Natural killer cell (primary cell): ENCODE measurements around the gene ZDHHC9. TPM values are rescaled to one million over a fixed set of nuclear protein-coding genes. Genes with fewer than 3 reads are reported as not detected.

Source experiments
- ATAC-seq, 3 donors: fragments of 150-1000 bp in 2 of 3; fragments of 200-7000 bp in 1 of 3; cut with Tn5 transposase; 1 replicate in 1 of 3; 2 replicates in 2 of 3; pipeline ENCODE4 v1.10.0; 2021; ENCODE audit warnings: mild to moderate bottlenecking in 2 of 3, moderate library complexity in 2 of 3
- DNase-seq, 2 donors: peaks; one replicate each; pipeline versions ENCODE4 v3.0.0 to v3.0.0-alpha.2; 2013 to 2021; ENCODE audit warnings: mixed read lengths in 1 of 2
- H3K27ac ChIP-seq: one replicate; pipeline ENCODE4 v1.5.1; 2013; ENCODE audit warnings: mild to moderate bottlenecking, low read length
- H3K27me3 ChIP-seq: one replicate; pipeline ENCODE4 v1.6.1; 2013; ENCODE audit warnings: low read length; ENCODE audit not compliant: control insufficient read depth, insufficient read depth
- H3K36me3 ChIP-seq: one replicate; pipeline ENCODE4 v1.6.1; 2013; ENCODE audit warnings: low read length; ENCODE audit not compliant: control insufficient read depth, insufficient read depth
- H3K4me1 ChIP-seq: one replicate; pipeline ENCODE4 v1.6.1; 2013; ENCODE audit warnings: low read length; ENCODE audit not compliant: control insufficient read depth, insufficient read depth
- H3K4me3 ChIP-seq: one replicate; pipeline ENCODE4 v1.5.1; 2013; ENCODE audit warnings: low read length
- H3K9me3 ChIP-seq: one replicate; pipeline ENCODE4 v1.6.1; 2013; ENCODE audit warnings: low read length; ENCODE audit not compliant: control insufficient read depth, insufficient read depth
- H3K27ac Mint-ChIP-seq, 2 donors: one replicate each; pipeline ENCODE4 v1.8.0; 2022; ENCODE audit warnings: mild to moderate bottlenecking in 2 of 2, mixed read lengths in 2 of 2, moderate library complexity in 1 of 2
- H3K27me3 Mint-ChIP-seq, 2 donors: one replicate each; pipeline ENCODE4 v1.8.0; 2022; ENCODE audit warnings: low read depth in 2 of 2, mixed read lengths in 2 of 2
- H3K36me3 Mint-ChIP-seq: one replicate; pipeline ENCODE4 v1.8.0; 2022; ENCODE audit warnings: mixed read lengths
- H3K4me1 Mint-ChIP-seq, 2 donors: one replicate each; pipeline ENCODE4 v1.8.0; 2022; ENCODE audit warnings: mixed read lengths in 2 of 2
- H3K4me3 Mint-ChIP-seq: one replicate; pipeline ENCODE4 v1.8.0; 2022; ENCODE audit warnings: mild to moderate bottlenecking, moderate library complexity, mixed read lengths
- H3K9me3 Mint-ChIP-seq, 2 donors: one replicate each; pipeline ENCODE4 v1.8.0; 2022; ENCODE audit warnings: mixed read lengths in 2 of 2
- WGBS: methylation state at CpG from one replicate; pipeline ENCODE4 v1.1.7; 2013; ENCODE audit warnings: missing lambda C conversion rate; ENCODE audit not compliant: insufficient coverage; 5-methylcytosine and 5-hydroxymethylcytosine counted together
- intact Hi-C: fragments of 100-400 bp; cut with micrococcal nuclease; formaldehyde crosslinking; loops from one replicate; pipeline ENCODE4 v1.14.2; 2022
- total RNA-seq, 4 donors: library from RNA; stranded (reverse); fragments of 120-200 nt in 1 of 4; gene quantifications; one replicate each; pipeline versions ENCODE4 v1.2.3 to v1.2.4, GENCODE V29; 2013 to 2022
- TF ChIP-seq, protein P1 (sequence below): fragments of 200-600 bp; IDR thresholded peaks from one replicate; pipeline ENCODE4 v1.8.0; 2022; ENCODE audit warnings: antibody characterized with exemption

The ZDHHC9 gene
- total RNA-seq, 3 donors from 2014 or later (not counting 1 experiment from before 2014, with no cell fraction given): 1.0 to 3.0 (median 2.1) TPM

DNA sequence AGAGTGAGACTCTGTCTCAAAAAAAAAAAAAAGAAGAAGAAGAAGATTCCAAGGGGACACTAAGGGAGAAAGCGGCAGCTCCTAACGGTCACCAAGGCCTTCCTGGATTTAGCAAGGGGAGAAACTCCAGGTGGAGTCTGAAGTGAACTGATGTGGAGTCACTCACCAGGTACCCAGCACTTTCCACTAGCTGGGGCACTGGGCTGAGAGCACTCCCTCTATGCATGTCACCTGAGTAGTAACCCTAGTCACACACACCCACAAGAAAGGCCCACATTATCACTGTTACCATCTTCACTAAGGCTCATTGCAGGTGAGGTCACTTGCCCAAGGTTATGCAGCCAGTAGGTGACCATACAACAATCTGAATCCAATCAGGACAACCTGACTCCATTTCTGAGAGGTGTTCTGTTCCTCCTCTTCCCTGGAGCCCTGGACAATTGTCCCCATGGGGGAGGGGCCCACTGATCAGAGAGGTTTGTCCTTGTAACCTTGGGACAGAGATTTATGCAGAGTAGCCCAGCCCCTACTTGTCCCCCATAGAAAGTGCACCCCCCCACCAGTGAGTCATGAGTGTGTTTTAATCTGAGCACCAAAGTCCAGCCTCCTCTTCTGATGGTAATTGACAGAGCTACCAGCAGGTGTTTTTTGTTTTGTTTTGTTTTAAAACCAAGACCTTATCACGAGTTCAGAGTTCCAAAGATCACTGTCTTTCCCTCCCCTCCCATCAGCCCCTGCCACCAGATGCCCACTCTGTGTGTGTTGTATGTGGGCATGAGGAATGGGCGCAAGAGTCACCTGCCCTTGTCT lies 69.8 kb downstream of the ZDHHC9 start:
- H3K9me3 ChIP-seq: no peaks in the 10 kb centered on the region
- no peaks in the 10 kb centered on the region for H3K9me3 Mint-ChIP-seq
- H3K27ac ChIP-seq: peak overlapping the region; percentile 95
- H3K27me3 ChIP-seq: no peaks in the 10 kb centered on the region
- WGBS: 95% methylated on average over 3 of the region's 4 CpGs
- ATAC-seq (peak in 1 of 3 donors; percentile 35), DNase-seq (peak in 1 of 2 donors; percentile 48)
- no peaks in the 10 kb centered on the region for H3K36me3 Mint-ChIP-seq
- no peaks in the 10 kb centered on the region for H3K27me3 Mint-ChIP-seq
- TF ChIP-seq, protein P1, sequence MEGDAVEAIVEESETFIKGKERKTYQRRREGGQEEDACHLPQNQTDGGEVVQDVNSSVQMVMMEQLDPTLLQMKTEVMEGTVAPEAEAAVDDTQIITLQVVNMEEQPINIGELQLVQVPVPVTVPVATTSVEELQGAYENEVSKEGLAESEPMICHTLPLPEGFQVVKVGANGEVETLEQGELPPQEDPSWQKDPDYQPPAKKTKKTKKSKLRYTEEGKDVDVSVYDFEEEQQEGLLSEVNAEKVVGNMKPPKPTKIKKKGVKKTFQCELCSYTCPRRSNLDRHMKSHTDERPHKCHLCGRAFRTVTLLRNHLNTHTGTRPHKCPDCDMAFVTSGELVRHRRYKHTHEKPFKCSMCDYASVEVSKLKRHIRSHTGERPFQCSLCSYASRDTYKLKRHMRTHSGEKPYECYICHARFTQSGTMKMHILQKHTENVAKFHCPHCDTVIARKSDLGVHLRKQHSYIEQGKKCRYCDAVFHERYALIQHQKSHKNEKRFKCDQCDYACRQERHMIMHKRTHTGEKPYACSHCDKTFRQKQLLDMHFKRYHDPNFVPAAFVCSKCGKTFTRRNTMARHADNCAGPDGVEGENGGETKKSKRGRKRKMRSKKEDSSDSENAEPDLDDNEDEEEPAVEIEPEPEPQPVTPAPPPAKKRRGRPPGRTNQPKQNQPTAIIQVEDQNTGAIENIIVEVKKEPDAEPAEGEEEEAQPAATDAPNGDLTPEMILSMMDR: no peak
- H3K4me3 Mint-ChIP-seq: peak overlapping the region; percentile 77
- peak overlapping the region; percentile 86 to 93 for H3K27ac Mint-ChIP-seq
- peaks cover 98% of the 10 kb centered on the region for H3K4me1 ChIP-seq
- intact Hi-C loops: no loop called here
- peaks cover 64 to 68% of the 10 kb centered on the region in 2 donors for H3K4me1 Mint-ChIP-seq
- no peak overlapping the region for H3K4me3 ChIP-seq
- no peaks in the 10 kb centered on the region for H3K36me3 ChIP-seq

- ATAC-seq: peak; percentile 58 to 84 (median 70)
- DNase-seq: peak; percentile 62 to 73
- H3K4me3 Mint-ChIP-seq: peak overlapping the region; percentile 77
- no peaks in the 10 kb centered on the region for H3K9me3 ChIP-seq
- intact Hi-C loops: no loop called here
- peak overlapping the region; percentile 86 to 93 for H3K27ac Mint-ChIP-seq
- TF ChIP-seq, protein P1: no peak
- H3K36me3 ChIP-seq: no peaks in the 10 kb centered on the region
- H3K4me1 Mint-ChIP-seq: peaks cover 70 to 72% of the 10 kb centered on the region in 2 donors
- H3K4me1 ChIP-seq: peaks cover 100% of the 10 kb centered on the region
- H3K9me3 Mint-ChIP-seq: no peaks in the 10 kb centered on the region
- 19% methylated on average over 12 of the region's 14 CpGs for WGBS
- no peaks in the 10 kb centered on the region for H3K27me3 Mint-ChIP-seq
- H3K4me3 ChIP-seq: no peak overlapping the region
- H3K36me3 Mint-ChIP-seq: no peaks in the 10 kb centered on the region
- no peaks in the 10 kb centered on the region for H3K27me3 ChIP-seq
- H3K27ac ChIP-seq: peak overlapping the region; percentile 95
Measured at GRCh38 chrX:129772796-129773431, 70.8 kb downstream of the ZDHHC9 start.

GRCh38 chrX:129771266-129771995 lies 72.3 kb downstream of the ZDHHC9 start:
- peak overlapping the region; percentile 95 for H3K27ac ChIP-seq
- Mint-ChIP-seq H3K27me3 (no peaks in the 10 kb centered on the region), H3K27ac (peak overlapping the region; percentile 86 to 93), H3K4me3 (peak overlapping the region; percentile 63), H3K4me1 (peaks cover 56 to 63% of the 10 kb centered on the region in 2 donors), H3K9me3 (no peaks in the 10 kb centered on the region), H3K36me3 (no peaks in the 10 kb centered on the region)
- H3K4me3 ChIP-seq: no peak overlapping the region
- intact Hi-C loops: no loop called here
- no peaks in the 10 kb centered on the region for H3K9me3 ChIP-seq
- DNase-seq (peak in 1 of 2 donors; percentile 77), ATAC-seq (no peak)
- H3K4me1 ChIP-seq: peaks cover 99% of the 10 kb centered on the region
- H3K27me3 ChIP-seq: no peaks in the 10 kb centered on the region
- WGBS: 65% methylated on average over 12 of the region's 14 CpGs
- TF ChIP-seq, protein P1: no peak
- H3K36me3 ChIP-seq: no peaks in the 10 kb centered on the region
